Kidney epithelial cell (primary cell): Measurements from ENCODE around the gene PLCB1. TPM values are rescaled to one million over a fixed set of nuclear protein-coding genes. Genes with fewer than 3 reads are reported as not detected.

ENCODE experiments used
- DNase-seq: peaks from one replicate; pipeline ENCODE4 v3.0.0-alpha.2; 2010; ENCODE audit warnings: low read depth
- H3K27me3 ChIP-seq: 2 replicates; pipeline ENCODE4 v1.6.0; 2011; ENCODE audit warnings: low read length; ENCODE audit not compliant: control insufficient read depth, insufficient read depth
- H3K36me3 ChIP-seq: 2 replicates; pipeline ENCODE4 v1.5.1; 2011; ENCODE audit warnings: low read length; ENCODE audit not compliant: control insufficient read depth, insufficient read depth
- H3K4me3 ChIP-seq: 2 replicates; pipeline ENCODE4 v1.5.1; 2011; ENCODE audit warnings: low read depth, mild to moderate bottlenecking, control low read depth, low read length
- total RNA-seq: library from RNA; depleted of rRNA; stranded (reverse); fragments of >200 nt; gene quantifications from 2 replicates; pipeline ENCODE4 v1.2.3, GENCODE V29; 2015
- TF ChIP-seq, protein P1 (sequence below): IDR thresholded peaks from 2 replicates; pipeline ENCODE4 v1.5.1; 2011; ENCODE audit warnings: mild to moderate bottlenecking, moderate library complexity, low read length, control low read depth, inconsistent platforms; ENCODE audit not compliant: insufficient read depth, poor library complexity, severe bottlenecking

Gene PLCB1
- total RNA-seq, 1 donor from 2014 or later, result 5.1 TPM

DNA sequence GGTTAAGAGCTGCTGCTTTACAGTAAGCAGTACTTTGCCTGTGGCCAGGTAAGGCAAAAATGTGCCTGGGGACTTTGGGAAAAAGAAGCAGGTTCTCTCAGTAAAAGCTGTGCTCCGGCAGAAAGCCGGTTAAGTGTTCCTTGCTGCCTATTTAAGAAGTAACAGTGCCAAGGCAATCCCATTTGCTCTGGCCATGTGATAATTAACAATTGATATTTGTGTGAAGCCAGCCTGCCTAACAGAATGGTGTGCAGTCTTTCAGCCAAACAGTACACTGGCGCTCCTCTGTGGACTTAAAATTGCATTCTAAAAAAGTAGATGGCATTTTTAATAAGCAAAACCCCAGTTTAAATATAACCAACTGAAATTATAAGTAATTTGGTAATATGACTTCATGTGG is 430.3 kb downstream of the PLCB1 start:
- TF ChIP-seq, protein P1, sequence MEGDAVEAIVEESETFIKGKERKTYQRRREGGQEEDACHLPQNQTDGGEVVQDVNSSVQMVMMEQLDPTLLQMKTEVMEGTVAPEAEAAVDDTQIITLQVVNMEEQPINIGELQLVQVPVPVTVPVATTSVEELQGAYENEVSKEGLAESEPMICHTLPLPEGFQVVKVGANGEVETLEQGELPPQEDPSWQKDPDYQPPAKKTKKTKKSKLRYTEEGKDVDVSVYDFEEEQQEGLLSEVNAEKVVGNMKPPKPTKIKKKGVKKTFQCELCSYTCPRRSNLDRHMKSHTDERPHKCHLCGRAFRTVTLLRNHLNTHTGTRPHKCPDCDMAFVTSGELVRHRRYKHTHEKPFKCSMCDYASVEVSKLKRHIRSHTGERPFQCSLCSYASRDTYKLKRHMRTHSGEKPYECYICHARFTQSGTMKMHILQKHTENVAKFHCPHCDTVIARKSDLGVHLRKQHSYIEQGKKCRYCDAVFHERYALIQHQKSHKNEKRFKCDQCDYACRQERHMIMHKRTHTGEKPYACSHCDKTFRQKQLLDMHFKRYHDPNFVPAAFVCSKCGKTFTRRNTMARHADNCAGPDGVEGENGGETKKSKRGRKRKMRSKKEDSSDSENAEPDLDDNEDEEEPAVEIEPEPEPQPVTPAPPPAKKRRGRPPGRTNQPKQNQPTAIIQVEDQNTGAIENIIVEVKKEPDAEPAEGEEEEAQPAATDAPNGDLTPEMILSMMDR, result no peak
- no peak for DNase-seq
- no peaks in the 10 kb centered on the region for H3K36me3 ChIP-seq

GRCh38 chr20:8568075-8568474 is 436.0 kb downstream of the PLCB1 start:
- Histone ChIP-seq H3K27me3 (no peaks in the 10 kb centered on the region), H3K4me3 (no peak overlapping the region), H3K36me3 (no peaks in the 10 kb centered on the region)
- TF ChIP-seq, protein P1, result no peak
- no peak for DNase-seq

More for the DNA sequence above, 430.3 kb downstream of the PLCB1 start:
- no peak overlapping the region for H3K4me3 ChIP-seq
- H3K27me3 ChIP-seq, result no peaks in the 10 kb centered on the region

DNA sequence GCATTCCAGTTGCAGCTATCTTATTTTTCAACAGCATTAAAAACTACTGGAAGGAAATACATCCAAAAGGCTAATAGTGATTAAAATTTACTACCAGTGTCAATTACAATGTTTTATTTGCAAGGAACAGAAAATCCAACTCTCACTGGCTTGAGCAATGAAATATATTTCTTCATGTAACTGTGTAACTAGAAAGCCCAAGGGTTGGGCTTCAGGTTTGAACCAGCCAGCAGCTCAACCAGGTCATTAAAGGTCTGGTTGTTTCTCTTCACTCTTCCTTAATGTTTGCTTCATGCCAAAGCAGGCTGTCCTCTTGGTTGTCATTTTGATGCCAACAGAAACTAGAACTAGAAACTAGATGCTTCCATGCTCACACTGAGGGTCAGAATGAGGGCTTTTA is 437.7 kb downstream of the PLCB1 start:
- TF ChIP-seq, protein P1, result no peak
- no peaks in the 10 kb centered on the region for H3K36me3 ChIP-seq
- no peaks in the 10 kb centered on the region for H3K27me3 ChIP-seq
- no peak overlapping the region for H3K4me3 ChIP-seq
- no peak for DNase-seq

GRCh38 chr20:8571611-8572010 is 439.5 kb downstream of the PLCB1 start:
- no peaks in the 10 kb centered on the region for H3K27me3 ChIP-seq
- DNase-seq, result no peak
- H3K36me3 ChIP-seq, result no peaks in the 10 kb centered on the region
- TF ChIP-seq, protein P1, result no peak
- no peak overlapping the region for H3K4me3 ChIP-seq

DNA sequence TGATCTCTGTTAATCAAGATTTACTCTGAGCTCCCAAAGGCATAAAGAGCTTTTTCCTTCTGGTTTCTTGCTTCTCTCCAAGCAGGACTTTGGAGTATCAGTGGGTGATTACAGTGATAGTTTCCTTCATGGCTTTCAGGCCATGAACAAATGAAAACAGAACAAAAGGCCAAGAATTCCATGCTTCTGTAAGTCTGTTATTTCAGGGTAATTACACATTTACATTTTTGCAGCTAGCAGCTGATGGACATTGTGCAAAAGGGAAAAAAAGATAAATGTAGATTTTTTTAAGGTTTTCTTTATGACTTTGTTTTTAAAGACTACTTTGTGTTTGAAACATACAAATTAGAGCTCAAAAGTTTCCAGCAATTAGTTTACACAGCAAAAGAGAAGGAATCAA is 441.6 kb downstream of the PLCB1 start:
- no peaks in the 10 kb centered on the region for H3K27me3 ChIP-seq
- no peak overlapping the region for H3K4me3 ChIP-seq
- DNase-seq, result no peak
- TF ChIP-seq, protein P1, result no peak
- H3K36me3 ChIP-seq, result no peaks in the 10 kb centered on the region

DNA sequence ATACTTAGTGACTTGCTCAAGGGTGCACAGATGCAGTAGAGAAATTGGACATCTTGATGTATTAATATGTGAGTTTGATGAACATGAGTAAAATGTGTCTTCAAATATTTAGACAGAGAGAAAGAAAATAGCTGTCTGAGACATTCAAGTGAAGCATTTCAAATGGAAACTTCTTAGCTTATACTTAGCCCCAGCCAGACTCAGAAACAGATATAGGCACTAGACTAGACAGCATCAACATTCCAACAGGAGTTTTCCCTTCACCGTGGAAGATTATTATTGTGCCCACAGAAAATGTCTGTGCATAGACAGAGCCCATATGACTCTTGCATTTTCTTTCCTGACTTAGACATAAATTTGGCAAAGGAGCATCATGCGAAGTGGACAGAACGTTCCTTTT is 443.0 kb downstream of the PLCB1 start:
- Histone ChIP-seq H3K36me3 (no peaks in the 10 kb centered on the region), H3K27me3 (no peaks in the 10 kb centered on the region), H3K4me3 (no peak overlapping the region)
- DNase-seq, result no peak
- TF ChIP-seq, protein P1, result no peak
